BE2C (cell line): ENCODE results near the gene C10orf105.

Source experiments
- DNase-seq: peaks from one replicate; pipeline ENCODE4 v3.0.0-alpha.2; 2020
- H3K27me3 ChIP-seq: fragments of 250-450 bp; sonication (Bioruptor Pico); 2 replicates; pipeline ENCODE4 v1.5.1; 2020; ENCODE audit warnings: mild to moderate bottlenecking
- H3K36me3 ChIP-seq: fragments of 250-450 bp; sonication (Bioruptor Pico); 2 replicates; pipeline ENCODE4 v1.5.1; 2020; ENCODE audit warnings: mild to moderate bottlenecking
- H3K4me1 ChIP-seq: fragments of 250-450 bp; sonication (Bioruptor Pico); 2 replicates; pipeline ENCODE4 v1.5.1; 2020
- H3K4me3 ChIP-seq: 2 replicates; pipeline ENCODE4 v1.5.1; 2011; ENCODE audit warnings: low read depth, low read length
- H3K9me3 ChIP-seq: fragments of 250-450 bp; sonication (Bioruptor Pico); 2 replicates; pipeline ENCODE4 v1.5.1; 2020
- CTCF ChIP-seq: IDR thresholded peaks from 2 replicates; pipeline ENCODE4 v1.5.1; 2012; ENCODE audit warnings: mild to moderate bottlenecking, low read depth, low read length

C10orf105 gene

GRCh38 chr10:71756311-71757191 lies 37.0 kb upstream of the C10orf105 start:
- H3K4me1 ChIP-seq = no peaks in the 10 kb centered on the region
- TF ChIP-seq CTCF = no peak
- no peaks in the 10 kb centered on the region for H3K27me3 ChIP-seq
- no peak overlapping the region for H3K4me3 ChIP-seq
- DNase-seq = no peak
- no peaks in the 10 kb centered on the region for H3K36me3 ChIP-seq
- no peaks in the 10 kb centered on the region for H3K9me3 ChIP-seq

GRCh38 chr10:71755179-71755879 lies 35.8 kb upstream of the C10orf105 start:
- DNase-seq = no peak
- Histone ChIP-seq H3K36me3 (no peaks in the 10 kb centered on the region), H3K27me3 (no peaks in the 10 kb centered on the region), H3K4me3 (no peak overlapping the region), H3K9me3 (no peaks in the 10 kb centered on the region), H3K4me1 (no peaks in the 10 kb centered on the region)
- TF ChIP-seq CTCF = no peak

- TF ChIP-seq CTCF = no peak
- Histone ChIP-seq H3K4me1 (no peaks in the 10 kb centered on the region), H3K27me3 (no peaks in the 10 kb centered on the region), H3K4me3 (no peak overlapping the region), H3K36me3 (no peaks in the 10 kb centered on the region), H3K9me3 (no peaks in the 10 kb centered on the region)
- DNase-seq = no peak
These were observed 35.0 kb upstream of the C10orf105 start for GRCh38 chr10:71754562-71754961.

- no peak overlapping the region for H3K4me3 ChIP-seq
- H3K4me1 ChIP-seq = no peaks in the 10 kb centered on the region
- H3K27me3 ChIP-seq = no peaks in the 10 kb centered on the region
These were observed 34.5 kb upstream of the C10orf105 start for GRCh38 chr10:71753960-71754505.

GRCh38 chr10:71753091-71753959 lies 33.7 kb upstream of the C10orf105 start:
- H3K4me3 ChIP-seq = no peak overlapping the region
- no peak for TF ChIP-seq CTCF
- no peaks in the 10 kb centered on the region for H3K27me3 ChIP-seq
- no peaks in the 10 kb centered on the region for H3K4me1 ChIP-seq
- no peak for DNase-seq
- H3K36me3 ChIP-seq = no peaks in the 10 kb centered on the region
- H3K9me3 ChIP-seq = no peaks in the 10 kb centered on the region

More at GRCh38 chr10:71753960-71754505, 34.5 kb upstream of the C10orf105 start:
- H3K36me3 ChIP-seq = no peaks in the 10 kb centered on the region
- DNase-seq = no peak
- TF ChIP-seq CTCF = no peak
- H3K9me3 ChIP-seq = no peaks in the 10 kb centered on the region
